Ovary (tissue), 9 donors: Measurements from ENCODE around the gene PTGER1. TPM values are rescaled to one million over a fixed set of nuclear protein-coding genes. Genes with fewer than 3 reads are reported as not detected.

Experiments used
- DNase-seq, 5 donors: peaks; one replicate each; pipeline ENCODE4 v3.0.0-alpha.2; 2019 to 2020
- H3K27ac ChIP-seq, 2 donors: fragments of 200-600 bp; one replicate each; pipeline versions ENCODE4 v1.5.1 to v1.8.0; 2019 to 2022
- H3K27me3 ChIP-seq: fragments of 200-600 bp; one replicate; pipeline ENCODE4 v1.8.0; 2022
- H3K36me3 ChIP-seq: fragments of 200-600 bp; sonication (generic); one replicate; pipeline ENCODE4 v1.5.1; 2019
- H3K4me1 ChIP-seq: one replicate; pipeline ENCODE4 v1.8.1; 2013; ENCODE audit warnings: mild to moderate bottlenecking, moderate library complexity; ENCODE audit not compliant: insufficient read depth
- H3K4me3 ChIP-seq: fragments of 200-600 bp; sonication (generic); one replicate; pipeline ENCODE4 v1.5.1; 2017
- H3K9me3 ChIP-seq, 2 donors: fragments of 200-600 bp in 1 of 2; sonication (generic) in 1 of 2; one replicate each; pipeline versions ENCODE4 v1.5.1 to v1.8.1; 2013 to 2019; ENCODE audit warnings: mild to moderate bottlenecking in 1 of 2, moderate library complexity in 1 of 2
- EP300 ChIP-seq: sonication (generic); formaldehyde crosslinking; IDR thresholded peaks from one replicate; pipeline ENCODE4 v1.6.1; 2017; ENCODE audit warnings: antibody characterized with exemption
- POLR2A ChIP-seq: fragments of 450-650 bp; IDR thresholded peaks from one replicate; pipeline ENCODE4 v1.6.1; 2017; ENCODE audit warnings: antibody characterized with exemption, mild to moderate bottlenecking, moderate library complexity
- WGBS, 3 donors: extraction: QIAGEN DNeasy Blood & Tissue Kit in 1 of 3; methylation state at CpG; one replicate each; pipeline versions ENCODE4 v1.1.5 to v1.1.7; 2013 to 2017; 5-methylcytosine and 5-hydroxymethylcytosine counted together
- intact Hi-C, 4 donors: fragments of 100-400 bp; cut with DNase I; formaldehyde crosslinking; loops; one replicate each; pipeline versions ENCODE4 v1.11.0 to v1.15.1; 2022 to 2023
- polyA plus RNA-seq, 2 donors: library from polyadenylated mRNA; stranded (reverse); fragments of 200-250 nt in 1 of 2; fragments of 350-450 nt in 1 of 2; fragmentation: Illumina TruSeq in 1 of 2; extraction: RNeasy Lipid Tissue Mini Kit (QIAGEN cat#74804) in 1 of 2; gene quantifications; one replicate each; pipeline ENCODE4 v1.2.3, GENCODE V29; 2013 to 2014
- total RNA-seq, 7 donors: library from RNA; depleted of rRNA in 2 of 7; stranded (reverse); fragments of >200 nt in 2 of 7; fragmentation: NEBNext Ultra II Directional in 3 of 7; extraction: Animal tissue kit (Norgen Biotek cat#: 25700) in 3 of 7; gene quantifications; one replicate each; pipeline versions ENCODE4 v1.1.0 to v1.2.4, GENCODE V29; 2016 to 2023
- TF ChIP-seq, protein P1 (sequence below), 3 donors: fragments of 450-650 bp in 2 of 3; fragments of 200-600 bp in 1 of 3; IDR thresholded peaks; one replicate each; pipeline versions ENCODE4 v1.5.1 to v1.8.0; 2016 to 2022; ENCODE audit warnings: antibody characterized with exemption in 3 of 3, mild to moderate bottlenecking in 1 of 3
- donor health status: DM: no; HTN: no; CAD: no; lungs with moderate emphysema.
- donor health status: DM: no; HTN: no; CAD: no.
- donor health status: Bipolar disorder and iron deficiency.
- donor health status: DM: yes; HTN: yes; CAD: no.
- donor health status: DM: no; HTN: no; CAD: no.
- donor health status: DM: yes; HTN: yes; CAD: no.

PTGER1 gene
- total and polyA plus RNA-seq, 9 donors, result 0.18 to 0.92 (median 0.32) TPM; not detected in 6

DNA sequence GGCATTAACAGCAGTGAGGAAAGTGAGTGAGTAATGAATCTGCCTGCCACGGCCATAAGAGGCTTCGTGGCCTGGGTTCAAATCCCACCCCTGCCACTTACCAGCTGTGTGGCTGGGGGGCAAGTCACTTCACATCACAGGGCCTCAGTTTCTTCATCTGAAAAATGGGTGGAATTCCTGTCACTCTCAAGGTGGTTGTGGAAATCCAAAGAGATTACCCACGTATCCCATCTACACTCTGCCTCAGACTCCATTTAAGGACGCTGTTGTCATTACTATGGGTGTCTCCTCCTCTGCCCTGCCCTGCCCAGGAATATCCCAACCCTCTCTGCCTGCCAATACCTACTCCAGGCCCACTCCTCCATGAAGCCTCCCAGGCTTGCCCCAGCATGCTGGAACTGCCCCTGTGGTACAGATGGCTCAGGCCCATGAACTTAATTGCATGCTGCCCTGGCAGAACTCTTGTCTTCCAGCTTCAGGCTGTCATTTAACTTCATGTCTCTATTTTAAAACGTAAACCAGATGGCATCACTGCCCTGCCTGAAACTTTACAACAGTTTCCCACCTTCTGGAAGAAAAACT is 17.7 kb upstream of the PTGER1 start:
- no peak overlapping the region for H3K4me3 ChIP-seq
- TF ChIP-seq, protein P1, sequence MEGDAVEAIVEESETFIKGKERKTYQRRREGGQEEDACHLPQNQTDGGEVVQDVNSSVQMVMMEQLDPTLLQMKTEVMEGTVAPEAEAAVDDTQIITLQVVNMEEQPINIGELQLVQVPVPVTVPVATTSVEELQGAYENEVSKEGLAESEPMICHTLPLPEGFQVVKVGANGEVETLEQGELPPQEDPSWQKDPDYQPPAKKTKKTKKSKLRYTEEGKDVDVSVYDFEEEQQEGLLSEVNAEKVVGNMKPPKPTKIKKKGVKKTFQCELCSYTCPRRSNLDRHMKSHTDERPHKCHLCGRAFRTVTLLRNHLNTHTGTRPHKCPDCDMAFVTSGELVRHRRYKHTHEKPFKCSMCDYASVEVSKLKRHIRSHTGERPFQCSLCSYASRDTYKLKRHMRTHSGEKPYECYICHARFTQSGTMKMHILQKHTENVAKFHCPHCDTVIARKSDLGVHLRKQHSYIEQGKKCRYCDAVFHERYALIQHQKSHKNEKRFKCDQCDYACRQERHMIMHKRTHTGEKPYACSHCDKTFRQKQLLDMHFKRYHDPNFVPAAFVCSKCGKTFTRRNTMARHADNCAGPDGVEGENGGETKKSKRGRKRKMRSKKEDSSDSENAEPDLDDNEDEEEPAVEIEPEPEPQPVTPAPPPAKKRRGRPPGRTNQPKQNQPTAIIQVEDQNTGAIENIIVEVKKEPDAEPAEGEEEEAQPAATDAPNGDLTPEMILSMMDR (IDR thresholded peaks at IDR 0.05), result no peak
- TF ChIP-seq POLR2A (no peak), EP300 (no peak)
- 89 to 93% (median 89%) methylated on average over 5 of the region's 5 CpGs for WGBS, 3 donors
- no peaks in the 10 kb centered on the region for H3K36me3 ChIP-seq
- H3K27me3 ChIP-seq, result no peaks in the 10 kb centered on the region
- H3K27ac ChIP-seq, result no peak overlapping the region
- no peaks in the 10 kb centered on the region for H3K4me1 ChIP-seq
- H3K9me3 ChIP-seq, result no peaks in the 10 kb centered on the region
- intact Hi-C loops, result no loop called here
- DNase-seq, result no peak

- intact Hi-C loops, result loop anchor here in 1 of 4 donors (10.0 kb wide), 1 partner anchor 343 kb away; no protein-coding TSS in a partner anchor
- WGBS, 3 donors, result 93 to 94% (median 94%) methylated on average over 16 of the region's 16 CpGs
- no peaks in the 10 kb centered on the region for H3K9me3 ChIP-seq
- DNase-seq, result no peak
- no peaks in the 10 kb centered on the region for H3K4me1 ChIP-seq
- H3K27ac ChIP-seq, result no peak overlapping the region
- H3K36me3 ChIP-seq, result no peaks in the 10 kb centered on the region
- H3K27me3 ChIP-seq, result no peaks in the 10 kb centered on the region
- no peak overlapping the region for H3K4me3 ChIP-seq
- TF ChIP-seq POLR2A (no peak), EP300 (no peak)
- TF ChIP-seq, protein P1 (IDR thresholded peaks at IDR 0.05), result no peak
Observed at GRCh38 chr19:14487370-14488125, 12.4 kb upstream of the PTGER1 start.

DNA sequence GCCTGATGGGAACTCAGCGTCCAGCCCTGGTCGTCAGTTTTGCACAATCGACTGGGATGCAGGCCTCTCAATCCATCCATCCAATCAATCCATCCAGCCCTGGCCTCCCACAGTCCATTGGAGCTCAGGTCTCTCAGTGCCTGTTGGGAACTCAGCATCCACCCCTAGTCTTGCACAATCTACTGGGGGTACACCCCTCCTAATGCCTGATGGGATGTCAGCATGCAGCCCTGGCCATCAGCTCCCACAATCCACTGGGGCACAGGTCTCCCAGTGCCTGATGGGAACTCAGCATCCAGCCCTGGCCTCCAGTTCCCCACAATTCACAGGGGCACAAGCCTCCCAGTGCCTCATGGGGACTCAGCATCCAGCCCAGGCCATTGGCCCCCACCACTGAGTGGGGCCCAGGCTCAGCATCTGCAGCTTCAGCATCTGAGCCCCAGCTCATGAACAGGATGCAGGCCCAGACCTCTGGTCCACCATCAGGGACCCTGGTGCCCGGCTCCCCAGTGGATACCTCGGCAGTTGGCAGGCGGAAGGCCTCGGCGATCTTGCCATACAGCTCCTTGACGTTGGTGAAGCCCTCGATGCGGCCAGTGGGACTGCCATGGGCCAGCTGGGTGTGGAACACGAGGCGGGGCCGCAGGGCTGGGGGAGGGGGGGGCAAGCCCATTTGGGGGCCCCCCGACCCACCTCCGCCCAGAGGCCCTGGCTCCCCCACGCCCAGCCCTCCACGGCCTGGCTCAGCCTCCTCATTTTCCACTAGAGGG is 7.2 kb upstream of the PTGER1 start:
- TF ChIP-seq, protein P1 (IDR thresholded peaks at IDR 0.05), result no peak
- no peak for TF ChIP-seq EP300
- TF ChIP-seq POLR2A, result no peak
- Histone ChIP-seq H3K4me3 (no peak overlapping the region), H3K36me3 (no peaks in the 10 kb centered on the region), H3K27ac (no peak overlapping the region), H3K4me1 (no peaks in the 10 kb centered on the region), H3K27me3 (no peaks in the 10 kb centered on the region), H3K9me3 (no peaks in the 10 kb centered on the region)
- DNase-seq, result no peak
- 89 to 92% (median 90%) methylated on average over 8 to 18 of the region's 18 CpGs for WGBS, 3 donors
- intact Hi-C loops, result loop anchor here in 1 of 4 donors (10.0 kb wide), 1 partner anchor 338 kb away; no protein-coding TSS in a partner anchor

- TF ChIP-seq, protein P1 (IDR thresholded peaks at IDR 0.05), result no peak
- TF ChIP-seq POLR2A (no peak), EP300 (no peak)
- H3K27me3 ChIP-seq, result no peaks in the 10 kb centered on the region
- no peak overlapping the region for H3K4me3 ChIP-seq
- 77 to 91% (median 86%) methylated on average over 5 of the region's 5 CpGs for WGBS, 3 donors
- no peaks in the 10 kb centered on the region for H3K9me3 ChIP-seq
- H3K4me1 ChIP-seq, result no peaks in the 10 kb centered on the region
- H3K27ac ChIP-seq, result no peak overlapping the region
- DNase-seq, result no peak
- no peaks in the 10 kb centered on the region for H3K36me3 ChIP-seq
- intact Hi-C loops, result loop anchor here in 1 of 4 donors (10.0 kb wide), 1 partner anchor 336 kb away; no protein-coding TSS in a partner anchor
Observed at GRCh38 chr19:14480700-14481079, 5.5 kb upstream of the PTGER1 start.
